OCI-LY1 (cell line): ENCODE results near the gene PKMYT1.

Experiments used
- H2AFZ ChIP-seq: fragments of 200-600 bp; sonication (generic), shearing (Covaris generic); 2 replicates; pipeline ENCODE4 v1.6.0; 2014; ENCODE audit warnings: antibody characterized with exemption, mild to moderate bottlenecking, low read length
- H3F3A ChIP-seq: fragments of 200-600 bp; sonication (generic), shearing (Covaris generic); 2 replicates; pipeline ENCODE4 v1.6.0; 2014; ENCODE audit warnings: mild to moderate bottlenecking, antibody characterized with exemption, low read length, moderate library complexity; ENCODE audit not compliant: insufficient read depth
- H3K27ac ChIP-seq: fragments of 200-600 bp; sonication (generic); 2 replicates; pipeline ENCODE4 v1.5.1; 2014; ENCODE audit warnings: low read length, mixed run types, mild to moderate bottlenecking, low read depth; ENCODE audit not compliant: poor library complexity, severe bottlenecking
- H3K27me3 ChIP-seq: fragments of 200-600 bp; sonication (generic); 2 replicates; pipeline ENCODE4 v1.6.0; 2014; ENCODE audit warnings: antibody characterized with exemption, mild to moderate bottlenecking, low read length, moderate library complexity; ENCODE audit not compliant: insufficient read depth
- H3K36me3 ChIP-seq: fragments of 200-600 bp; sonication (generic); 2 replicates; pipeline ENCODE4 v1.6.1; 2014; ENCODE audit warnings: mild to moderate bottlenecking, antibody characterized with exemption, low read length, moderate library complexity, mixed read lengths; ENCODE audit not compliant: insufficient read depth
- H3K4me1 ChIP-seq: fragments of 200-600 bp; sonication (generic); 2 replicates; pipeline ENCODE4 v1.5.1; 2014; ENCODE audit warnings: mild to moderate bottlenecking, low read length, moderate library complexity; ENCODE audit not compliant: insufficient read depth, severe bottlenecking
- H3K4me2 ChIP-seq: fragments of 200-600 bp; sonication (generic), shearing (Covaris generic); 2 replicates; pipeline ENCODE4 v1.6.1; 2014; ENCODE audit warnings: low read length
- H3K4me3 ChIP-seq: fragments of 200-600 bp; sonication (generic); 2 replicates; pipeline ENCODE4 v1.5.1; 2014; ENCODE audit warnings: low read length, low read depth, mild to moderate bottlenecking, mixed read lengths; ENCODE audit not compliant: poor library complexity, severe bottlenecking
- H3K79me2 ChIP-seq: fragments of 200-600 bp; shearing (Covaris generic); 2 replicates; pipeline ENCODE4 v1.6.1; 2016; ENCODE audit warnings: mixed run types, low read length, mixed read lengths; ENCODE audit not compliant: insufficient read depth
- H3K9ac ChIP-seq: fragments of 200-600 bp; sonication (generic), shearing (Covaris generic); 2 replicates; pipeline ENCODE4 v1.6.1; 2014; ENCODE audit warnings: mild to moderate bottlenecking, low read length, mixed read lengths
- H3K9me2 ChIP-seq: fragments of 200-600 bp; sonication (generic), shearing (Covaris generic); 2 replicates; pipeline ENCODE4 v1.6.1; 2014; ENCODE audit warnings: low read depth, mild to moderate bottlenecking, low read length, mixed read lengths
- H3K9me3 ChIP-seq: fragments of 200-600 bp; shearing (Covaris generic); 2 replicates; pipeline ENCODE4 v1.6.1; 2014; ENCODE audit warnings: low read length, mixed read lengths
- H4K20me1 ChIP-seq: fragments of 200-600 bp; sonication (generic), shearing (Covaris generic); 2 replicates; pipeline ENCODE4 v1.6.0; 2016; ENCODE audit warnings: mild to moderate bottlenecking, low read length; ENCODE audit not compliant: insufficient read depth
- EZH2 ChIP-seq: fragments of 200-600 bp; sonication (generic), shearing (Covaris generic); IDR thresholded peaks from 2 replicates; pipeline ENCODE4 v1.8.0; 2017; ENCODE audit warnings: borderline replicate concordance, mixed run types, mild to moderate bottlenecking, antibody characterized with exemption, low read length, moderate library complexity, mixed read lengths
- TF ChIP-seq, protein P1 (sequence below): fragments of 200-600 bp; sonication (generic), shearing (Covaris generic); IDR thresholded peaks from 2 replicates; pipeline ENCODE4 v1.5.1; 2017; ENCODE audit warnings: mild to moderate bottlenecking, antibody characterized with exemption, low read length, moderate library complexity, mixed read lengths

PKMYT1 gene

DNA sequence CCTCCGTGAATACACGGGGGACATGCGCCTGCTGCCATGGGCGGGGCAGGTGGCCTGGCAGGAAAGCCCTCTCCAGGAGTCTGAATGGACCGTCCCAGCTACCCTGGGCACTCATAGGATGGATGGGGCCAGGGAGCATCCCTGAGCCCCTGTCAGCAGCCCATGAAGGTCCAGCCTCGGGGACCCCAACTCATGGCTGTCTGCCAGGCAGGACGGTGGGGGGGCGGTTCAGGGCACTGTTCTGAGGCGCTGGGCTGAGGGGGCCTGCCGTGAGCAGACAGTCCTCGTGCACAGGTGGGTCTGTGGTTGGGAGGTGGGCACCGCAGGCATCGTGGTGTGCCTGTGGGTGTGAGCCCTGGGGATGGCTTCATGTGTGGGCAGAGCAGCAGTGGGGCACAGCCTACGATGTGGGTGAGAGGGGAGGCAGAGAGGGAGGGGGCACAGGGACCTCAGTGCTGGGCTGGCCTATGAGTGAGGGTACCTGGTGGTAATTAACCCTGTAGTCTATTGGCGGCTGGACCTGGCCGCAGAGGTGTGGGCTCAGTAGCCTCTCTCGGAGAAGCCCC is 6.5 kb upstream of the PKMYT1 start:
- Histone ChIP-seq H3K4me1 (peaks cover 16% of the 10 kb centered on the region), H3K9me3 (no peaks in the 10 kb centered on the region), H3K4me2 (no peak overlapping the region), H3K27ac (no peak overlapping the region), H3K9me2 (no peaks in the 10 kb centered on the region), H2AFZ (no peak overlapping the region), H3K79me2 (no peaks in the 10 kb centered on the region), H3K9ac (no peak overlapping the region), H3F3A (no peaks in the 10 kb centered on the region), H4K20me1 (no peaks in the 10 kb centered on the region), H3K27me3 (peaks cover 3% of the 10 kb centered on the region; the same call in 1 of the 2 replicates), H3K36me3 (no peaks in the 10 kb centered on the region), H3K4me3 (no peak overlapping the region)
- no peak for TF ChIP-seq EZH2
- TF ChIP-seq, protein P1, sequence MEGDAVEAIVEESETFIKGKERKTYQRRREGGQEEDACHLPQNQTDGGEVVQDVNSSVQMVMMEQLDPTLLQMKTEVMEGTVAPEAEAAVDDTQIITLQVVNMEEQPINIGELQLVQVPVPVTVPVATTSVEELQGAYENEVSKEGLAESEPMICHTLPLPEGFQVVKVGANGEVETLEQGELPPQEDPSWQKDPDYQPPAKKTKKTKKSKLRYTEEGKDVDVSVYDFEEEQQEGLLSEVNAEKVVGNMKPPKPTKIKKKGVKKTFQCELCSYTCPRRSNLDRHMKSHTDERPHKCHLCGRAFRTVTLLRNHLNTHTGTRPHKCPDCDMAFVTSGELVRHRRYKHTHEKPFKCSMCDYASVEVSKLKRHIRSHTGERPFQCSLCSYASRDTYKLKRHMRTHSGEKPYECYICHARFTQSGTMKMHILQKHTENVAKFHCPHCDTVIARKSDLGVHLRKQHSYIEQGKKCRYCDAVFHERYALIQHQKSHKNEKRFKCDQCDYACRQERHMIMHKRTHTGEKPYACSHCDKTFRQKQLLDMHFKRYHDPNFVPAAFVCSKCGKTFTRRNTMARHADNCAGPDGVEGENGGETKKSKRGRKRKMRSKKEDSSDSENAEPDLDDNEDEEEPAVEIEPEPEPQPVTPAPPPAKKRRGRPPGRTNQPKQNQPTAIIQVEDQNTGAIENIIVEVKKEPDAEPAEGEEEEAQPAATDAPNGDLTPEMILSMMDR, result no peak

DNA sequence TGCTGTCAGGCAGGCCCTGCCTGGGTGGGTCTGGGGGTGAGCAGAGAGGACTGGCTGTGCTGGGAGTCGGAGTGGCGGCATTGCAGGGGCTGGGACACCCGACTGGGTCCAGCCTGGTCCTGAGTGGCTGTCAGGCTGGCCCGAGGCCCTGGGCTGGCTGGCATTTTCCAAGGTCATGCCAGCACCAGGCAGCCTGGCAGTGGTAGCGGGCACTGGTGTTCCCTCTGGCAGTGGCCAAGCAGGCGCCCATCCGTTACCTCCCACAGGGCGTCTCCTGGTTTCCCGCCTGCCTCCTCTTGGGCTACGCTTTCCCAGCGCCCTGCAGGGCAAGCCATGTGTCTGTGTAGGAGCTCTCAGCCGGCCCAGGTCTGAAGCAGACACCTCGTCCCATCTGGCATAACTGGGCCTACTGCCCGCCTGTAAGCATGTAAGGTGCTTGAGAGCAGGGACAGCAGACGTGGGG is 5.7 kb upstream of the PKMYT1 start:
- H2AFZ ChIP-seq, result no peak overlapping the region
- no peaks in the 10 kb centered on the region for H3F3A ChIP-seq
- H3K9ac ChIP-seq, result no peak overlapping the region
- no peak overlapping the region for H3K27ac ChIP-seq
- H3K4me2 ChIP-seq, result no peak overlapping the region
- H3K79me2 ChIP-seq, result no peaks in the 10 kb centered on the region
- H3K27me3 ChIP-seq, result peaks cover 3% of the 10 kb centered on the region; the same call in 1 of the 2 replicates
- H3K9me3 ChIP-seq, result no peaks in the 10 kb centered on the region
- no peaks in the 10 kb centered on the region for H3K36me3 ChIP-seq
- TF ChIP-seq, protein P1, result no peak
- no peak for TF ChIP-seq EZH2
- no peaks in the 10 kb centered on the region for H3K9me2 ChIP-seq
- peaks cover 20% of the 10 kb centered on the region for H3K4me1 ChIP-seq
- H3K4me3 ChIP-seq, result no peak overlapping the region
- no peaks in the 10 kb centered on the region for H4K20me1 ChIP-seq

DNA sequence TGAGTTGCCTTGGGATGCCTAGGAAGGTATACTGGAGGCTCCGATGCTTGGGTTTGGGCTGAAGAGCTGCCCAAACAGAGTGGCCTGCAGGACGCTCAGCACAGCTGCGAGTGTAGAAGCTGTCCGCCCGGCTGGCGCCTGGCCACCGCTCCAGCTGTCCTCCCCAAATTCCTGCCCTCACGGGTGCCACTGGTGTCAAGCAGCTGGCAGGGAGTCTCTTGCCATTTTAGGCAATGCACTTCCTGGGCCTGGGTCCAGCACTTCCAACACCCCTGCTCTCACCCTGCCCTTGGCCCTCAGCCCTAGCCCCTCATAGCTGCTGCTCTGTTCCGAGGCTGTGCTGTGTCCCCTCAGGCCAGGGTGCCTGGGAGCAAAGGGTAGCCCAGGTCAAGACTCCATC is 5.2 kb upstream of the PKMYT1 start:
- Histone ChIP-seq H3K9me2 (no peaks in the 10 kb centered on the region), H3K27ac (no peak overlapping the region), H3K27me3 (peaks cover 3% of the 10 kb centered on the region; the same call in 1 of the 2 replicates), H3K79me2 (no peaks in the 10 kb centered on the region), H3K9ac (no peak overlapping the region), H3K4me2 (no peak overlapping the region), H3K9me3 (no peaks in the 10 kb centered on the region), H3K4me1 (peaks cover 23% of the 10 kb centered on the region), H2AFZ (no peak overlapping the region), H3F3A (no peaks in the 10 kb centered on the region), H4K20me1 (no peaks in the 10 kb centered on the region), H3K4me3 (no peak overlapping the region), H3K36me3 (no peaks in the 10 kb centered on the region)
- TF ChIP-seq EZH2, result no peak
- TF ChIP-seq, protein P1, result no peak
